ENCODE data around the gene TCF4. TPM values are rescaled to one million over a fixed set of nuclear protein-coding genes. Genes with fewer than 3 reads are reported as not detected.

TCF4 gene
- total RNA-seq, 1 experiment from 2014 or later, result 93.7 TPM

DNA sequence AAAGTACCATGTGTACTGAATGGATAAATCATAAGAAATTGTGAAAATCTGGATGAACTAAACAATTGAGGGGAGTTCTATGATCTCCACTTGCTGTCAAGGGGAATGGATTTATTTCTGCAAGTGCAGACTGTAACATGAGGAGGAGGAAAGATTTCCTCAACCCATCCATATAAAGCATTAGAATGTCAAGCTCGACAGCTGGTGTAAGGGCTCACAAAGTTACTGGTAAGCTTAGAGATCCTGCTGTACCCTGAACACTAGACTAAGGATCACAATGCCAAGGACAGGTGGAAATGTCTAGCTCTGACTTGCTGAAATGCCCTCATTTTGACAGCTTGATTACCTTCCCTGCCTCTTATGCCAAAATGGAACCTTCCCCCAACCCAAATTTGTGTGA lies 125.3 kb downstream of the TCF4 start:
- no peaks in the 10 kb centered on the region for H3K9me3 ChIP-seq
- Mint-ChIP-seq H3K9me3 (ENCODE audit: unreplicated experiment) (no peaks in the 10 kb centered on the region), H3K27me3 (ENCODE audit: insufficient read depth, unreplicated experiment) (no peaks in the 10 kb centered on the region), H3K27ac (ENCODE audit: unreplicated experiment) (no peak overlapping the region), H3K4me3 (ENCODE audit: unreplicated experiment) (no peak overlapping the region), H3K4me1 (ENCODE audit: low read depth, unreplicated experiment) (no peaks in the 10 kb centered on the region), H3K36me3 (ENCODE audit: insufficient read depth, unreplicated experiment) (peaks cover 3% of the 10 kb centered on the region)
- TF ChIP-seq, protein P1, sequence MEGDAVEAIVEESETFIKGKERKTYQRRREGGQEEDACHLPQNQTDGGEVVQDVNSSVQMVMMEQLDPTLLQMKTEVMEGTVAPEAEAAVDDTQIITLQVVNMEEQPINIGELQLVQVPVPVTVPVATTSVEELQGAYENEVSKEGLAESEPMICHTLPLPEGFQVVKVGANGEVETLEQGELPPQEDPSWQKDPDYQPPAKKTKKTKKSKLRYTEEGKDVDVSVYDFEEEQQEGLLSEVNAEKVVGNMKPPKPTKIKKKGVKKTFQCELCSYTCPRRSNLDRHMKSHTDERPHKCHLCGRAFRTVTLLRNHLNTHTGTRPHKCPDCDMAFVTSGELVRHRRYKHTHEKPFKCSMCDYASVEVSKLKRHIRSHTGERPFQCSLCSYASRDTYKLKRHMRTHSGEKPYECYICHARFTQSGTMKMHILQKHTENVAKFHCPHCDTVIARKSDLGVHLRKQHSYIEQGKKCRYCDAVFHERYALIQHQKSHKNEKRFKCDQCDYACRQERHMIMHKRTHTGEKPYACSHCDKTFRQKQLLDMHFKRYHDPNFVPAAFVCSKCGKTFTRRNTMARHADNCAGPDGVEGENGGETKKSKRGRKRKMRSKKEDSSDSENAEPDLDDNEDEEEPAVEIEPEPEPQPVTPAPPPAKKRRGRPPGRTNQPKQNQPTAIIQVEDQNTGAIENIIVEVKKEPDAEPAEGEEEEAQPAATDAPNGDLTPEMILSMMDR (IDR thresholded peaks at IDR 0.05; ENCODE audit: insufficient read depth in 1 of 2, low read depth in 1 of 2, low read length in 1 of 2, severe bottlenecking in 1 of 2, unreplicated experiment in 1 of 2), result no peak
- H3K4me1 ChIP-seq, result no peaks in the 10 kb centered on the region
- H3K4me3 ChIP-seq (ENCODE audit: low read depth, low read length), result no peak overlapping the region
- no peak for DNase-seq
- H3K27me3 ChIP-seq (replicated peaks; ENCODE audit: control insufficient read depth, insufficient read depth, low read length), result no peaks in the 10 kb centered on the region
- ChIA-PET POLR2A (no interaction called here), CTCF (no interaction called here)
- intact Hi-C loops (cut with micrococcal nuclease; ENCODE audit: unreplicated experiment), result no loop called here
- no peaks in the 10 kb centered on the region for H3K36me3 ChIP-seq (ENCODE audit: control insufficient read depth, insufficient read depth, low read length)
- BruUV-seq (replicated peaks), result no TSS peak

DNA sequence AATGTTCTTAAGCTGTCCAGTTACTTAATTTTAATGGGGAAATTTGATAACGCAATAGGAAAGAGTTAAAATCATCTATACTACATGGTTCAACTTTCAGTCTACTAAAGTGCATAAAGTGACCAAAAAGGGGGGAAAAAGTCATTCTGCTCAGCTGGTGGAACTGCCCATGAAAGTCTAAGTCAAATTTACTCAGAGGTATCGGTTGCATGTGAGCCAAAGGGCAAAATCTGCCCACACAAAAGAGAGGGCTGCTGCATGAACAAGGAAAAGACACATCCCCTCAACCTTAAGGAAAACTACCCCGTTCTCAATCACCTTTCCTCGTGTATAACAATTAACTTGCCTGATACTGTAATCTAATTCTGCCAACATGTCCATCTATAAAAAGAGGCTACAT lies 126.1 kb downstream of the TCF4 start:
- H3K27me3 Mint-ChIP-seq (ENCODE audit: insufficient read depth, unreplicated experiment), result no peaks in the 10 kb centered on the region
- TF ChIP-seq, protein P1 (IDR thresholded peaks at IDR 0.05; ENCODE audit: insufficient read depth in 1 of 2, low read depth in 1 of 2, low read length in 1 of 2, severe bottlenecking in 1 of 2, unreplicated experiment in 1 of 2), result no peak
- CTCF ChIA-PET, result no interaction called here
- Histone ChIP-seq H3K36me3 (ENCODE audit: control insufficient read depth, insufficient read depth, low read length) (no peaks in the 10 kb centered on the region), H3K4me3 (ENCODE audit: low read depth, low read length) (no peak overlapping the region), H3K9me3 (no peaks in the 10 kb centered on the region), H3K4me1 (no peaks in the 10 kb centered on the region), H3K27me3 (replicated peaks; ENCODE audit: control insufficient read depth, insufficient read depth, low read length) (no peaks in the 10 kb centered on the region)
- BruUV-seq (replicated peaks), result no TSS peak
- DNase-seq, result no peak
- H3K36me3 Mint-ChIP-seq (ENCODE audit: insufficient read depth, unreplicated experiment), result no peaks in the 10 kb centered on the region
- H3K4me3 Mint-ChIP-seq (ENCODE audit: unreplicated experiment), result no peak overlapping the region
- intact Hi-C loops (cut with micrococcal nuclease; ENCODE audit: unreplicated experiment), result no loop called here
- no peaks in the 10 kb centered on the region for H3K4me1 Mint-ChIP-seq (ENCODE audit: low read depth, unreplicated experiment)
- no peaks in the 10 kb centered on the region for H3K9me3 Mint-ChIP-seq (ENCODE audit: unreplicated experiment)
- H3K27ac Mint-ChIP-seq (ENCODE audit: unreplicated experiment), result no peak overlapping the region
- POLR2A ChIA-PET, result no interaction called here

DNA sequence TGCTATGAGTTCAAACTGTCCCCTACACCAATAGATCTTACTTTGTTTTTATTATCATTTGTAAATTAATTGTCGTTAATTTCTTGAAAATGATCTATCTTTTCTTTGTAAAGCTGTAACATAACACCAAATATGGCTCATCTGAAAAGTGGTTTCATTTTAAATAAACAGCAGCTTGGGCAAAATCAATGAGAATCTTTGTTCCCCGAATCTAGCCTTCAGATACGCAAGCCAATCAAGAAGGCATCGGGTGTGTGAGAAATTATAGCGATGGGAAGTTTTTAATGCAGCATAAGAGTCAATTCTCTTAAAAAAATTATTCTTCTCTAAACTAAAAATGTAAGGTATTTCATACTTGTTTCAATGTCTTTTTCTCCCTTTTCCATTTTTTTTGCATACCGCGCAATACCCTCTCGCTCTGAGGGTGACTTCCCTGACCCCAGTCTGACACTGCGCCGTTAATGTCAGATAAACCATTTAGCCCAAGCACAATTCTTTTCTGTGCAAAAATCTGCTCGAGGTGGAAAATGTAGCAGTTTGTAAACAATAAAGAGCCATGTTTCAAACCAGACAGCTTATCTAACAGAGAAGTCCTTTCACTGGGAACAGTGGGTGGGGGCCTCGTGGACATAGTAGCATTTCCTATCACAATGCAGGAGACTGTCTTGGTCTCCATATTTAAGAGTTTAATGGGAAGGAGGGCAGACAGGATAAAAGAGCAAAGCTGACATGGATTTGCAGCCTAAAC lies 129.4 kb downstream of the TCF4 start:
- BruUV-seq (replicated peaks), result no TSS peak
- Mint-ChIP-seq H3K27ac (ENCODE audit: unreplicated experiment) (no peak overlapping the region), H3K27me3 (ENCODE audit: insufficient read depth, unreplicated experiment) (no peaks in the 10 kb centered on the region), H3K36me3 (ENCODE audit: insufficient read depth, unreplicated experiment) (no peaks in the 10 kb centered on the region), H3K9me3 (ENCODE audit: unreplicated experiment) (no peaks in the 10 kb centered on the region), H3K4me1 (ENCODE audit: low read depth, unreplicated experiment) (no peaks in the 10 kb centered on the region), H3K4me3 (ENCODE audit: unreplicated experiment) (no peak overlapping the region)
- Histone ChIP-seq H3K4me1 (no peaks in the 10 kb centered on the region), H3K9me3 (no peaks in the 10 kb centered on the region), H3K36me3 (ENCODE audit: control insufficient read depth, insufficient read depth, low read length) (no peaks in the 10 kb centered on the region), H3K4me3 (ENCODE audit: low read depth, low read length) (no peak overlapping the region), H3K27me3 (replicated peaks; ENCODE audit: control insufficient read depth, insufficient read depth, low read length) (no peaks in the 10 kb centered on the region)
- no peak for DNase-seq
- ChIA-PET POLR2A (no interaction called here), CTCF (no interaction called here)
- intact Hi-C loops (cut with micrococcal nuclease; ENCODE audit: unreplicated experiment), result no loop called here
- TF ChIP-seq, protein P1 (IDR thresholded peaks at IDR 0.05; ENCODE audit: insufficient read depth in 1 of 2, low read depth in 1 of 2, low read length in 1 of 2, severe bottlenecking in 1 of 2, unreplicated experiment in 1 of 2), result no peak

Data from Caco-2 (cell line).